Astrocyte of the cerebellum (primary cell): ENCODE data around the gene SMYD3.

Source experiments
- DNase-seq: peaks from one replicate; pipeline ENCODE4 v3.0.0-alpha.2; 2011; ENCODE audit warnings: low read depth
- H3K4me3 ChIP-seq: 2 replicates; pipeline ENCODE4 v1.5.1; 2011; ENCODE audit warnings: mild to moderate bottlenecking, low read depth, low read length, moderate library complexity
- in situ Hi-C: cut with HindIII; loops from 2 replicates; pipeline ENCODE4 v1.10.0; 2017; ENCODE audit warnings: low sequenced_read_pairs
- TF ChIP-seq, protein P1 (sequence below): IDR thresholded peaks from 2 replicates; pipeline ENCODE4 v1.5.1; 2012; ENCODE audit warnings: low read length, low read depth, moderate library complexity, mild to moderate bottlenecking; ENCODE audit errors: missing control alignments

Gene SMYD3

DNA sequence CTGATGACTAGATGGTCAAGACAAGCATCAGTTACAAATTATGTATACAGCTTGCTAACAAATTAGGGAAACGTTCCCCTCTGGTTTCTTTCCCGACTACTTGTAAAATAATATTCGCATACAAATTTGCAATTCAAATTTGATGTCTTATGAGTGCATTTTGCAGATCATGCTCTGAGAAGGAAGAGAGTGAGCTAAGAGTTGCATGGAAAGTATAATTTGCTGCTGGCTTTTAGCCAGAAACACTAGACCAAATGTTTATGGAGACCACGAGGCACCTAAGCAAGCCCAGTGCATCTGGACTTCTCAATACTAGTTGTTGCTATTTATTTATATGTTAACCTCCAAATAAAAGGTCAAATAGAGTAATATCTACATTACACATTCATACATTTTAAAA is 216.0 kb downstream of the SMYD3 start:
- no peak for DNase-seq
- TF ChIP-seq, protein P1, sequence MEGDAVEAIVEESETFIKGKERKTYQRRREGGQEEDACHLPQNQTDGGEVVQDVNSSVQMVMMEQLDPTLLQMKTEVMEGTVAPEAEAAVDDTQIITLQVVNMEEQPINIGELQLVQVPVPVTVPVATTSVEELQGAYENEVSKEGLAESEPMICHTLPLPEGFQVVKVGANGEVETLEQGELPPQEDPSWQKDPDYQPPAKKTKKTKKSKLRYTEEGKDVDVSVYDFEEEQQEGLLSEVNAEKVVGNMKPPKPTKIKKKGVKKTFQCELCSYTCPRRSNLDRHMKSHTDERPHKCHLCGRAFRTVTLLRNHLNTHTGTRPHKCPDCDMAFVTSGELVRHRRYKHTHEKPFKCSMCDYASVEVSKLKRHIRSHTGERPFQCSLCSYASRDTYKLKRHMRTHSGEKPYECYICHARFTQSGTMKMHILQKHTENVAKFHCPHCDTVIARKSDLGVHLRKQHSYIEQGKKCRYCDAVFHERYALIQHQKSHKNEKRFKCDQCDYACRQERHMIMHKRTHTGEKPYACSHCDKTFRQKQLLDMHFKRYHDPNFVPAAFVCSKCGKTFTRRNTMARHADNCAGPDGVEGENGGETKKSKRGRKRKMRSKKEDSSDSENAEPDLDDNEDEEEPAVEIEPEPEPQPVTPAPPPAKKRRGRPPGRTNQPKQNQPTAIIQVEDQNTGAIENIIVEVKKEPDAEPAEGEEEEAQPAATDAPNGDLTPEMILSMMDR, result no peak
- in situ Hi-C loops, result no loop called here

DNA sequence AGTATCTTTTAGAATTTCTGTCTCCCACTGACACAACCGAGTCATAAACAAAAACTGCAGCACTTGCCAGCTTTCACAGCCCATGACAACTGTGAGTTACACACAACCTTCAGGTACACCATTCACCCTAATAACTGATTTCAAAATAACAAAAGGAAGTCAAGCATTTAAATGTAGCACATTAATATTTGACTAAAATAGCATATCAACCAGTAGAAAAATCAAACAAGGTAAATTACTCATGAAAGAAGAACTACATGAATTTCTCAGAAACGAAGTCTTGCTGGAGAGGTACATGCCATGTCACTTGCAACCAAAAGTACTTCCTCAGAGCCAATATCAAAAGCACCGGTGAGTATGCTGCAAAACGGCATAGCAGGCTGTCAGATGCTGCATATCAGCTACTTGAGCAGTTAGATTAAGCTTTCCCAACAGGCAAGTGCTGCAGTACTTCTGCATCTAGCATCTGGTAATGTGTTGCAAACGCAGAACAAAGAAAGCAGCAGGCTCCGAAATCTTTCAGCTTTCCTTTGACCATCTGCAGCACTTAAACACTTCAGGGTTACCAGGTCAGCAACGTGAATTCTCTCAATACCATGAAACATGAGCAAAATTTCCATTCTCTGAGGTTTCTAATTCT is 223.2 kb downstream of the SMYD3 start:
- DNase-seq, result no peak
- no peak overlapping the region for H3K4me3 ChIP-seq
- TF ChIP-seq, protein P1, result no peak
- in situ Hi-C loops, result no loop called here

More for the DNA sequence above, 216.0 kb downstream of the SMYD3 start:
- H3K4me3 ChIP-seq, result no peak overlapping the region

DNA sequence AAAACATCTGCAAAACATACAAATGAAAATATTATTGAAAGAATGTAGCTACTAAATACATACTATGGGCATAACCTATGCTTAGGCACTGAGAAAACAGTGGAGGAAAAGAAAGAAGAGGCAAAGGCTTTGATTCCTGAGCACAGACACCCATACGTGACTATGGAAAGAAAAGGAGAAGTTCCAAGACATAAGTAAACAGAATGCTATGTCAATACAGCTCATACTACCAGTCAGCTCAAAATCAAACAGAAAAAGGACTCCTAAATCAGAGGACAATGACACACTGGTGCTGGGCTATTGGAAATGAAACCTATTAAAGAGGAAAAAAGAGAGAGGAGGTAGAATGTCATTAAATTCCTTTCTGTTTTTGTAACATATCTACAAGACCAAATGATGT is 225.4 kb downstream of the SMYD3 start:
- in situ Hi-C loops, result no loop called here
- no peak overlapping the region for H3K4me3 ChIP-seq
- DNase-seq, result no peak
- TF ChIP-seq, protein P1, result no peak

DNA sequence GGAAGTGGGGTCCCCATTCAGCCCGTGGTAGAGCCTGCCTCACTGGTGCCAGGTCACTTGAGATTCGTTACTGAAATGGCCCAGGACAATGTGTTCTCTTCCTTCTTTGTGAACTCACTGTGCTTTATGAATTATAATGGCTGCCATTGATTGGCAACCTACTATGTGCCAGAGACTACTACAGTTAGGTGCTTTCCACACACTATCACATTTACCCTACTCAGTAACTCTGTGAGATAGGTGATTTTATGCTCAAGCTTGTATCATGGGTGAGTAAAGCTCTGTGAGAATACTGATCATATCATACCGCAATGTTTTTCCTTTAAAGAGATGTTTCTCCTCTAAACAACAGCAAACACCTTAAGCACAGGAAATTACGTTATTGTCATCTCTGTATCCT is 225.9 kb downstream of the SMYD3 start:
- in situ Hi-C loops, result no loop called here

DNA sequence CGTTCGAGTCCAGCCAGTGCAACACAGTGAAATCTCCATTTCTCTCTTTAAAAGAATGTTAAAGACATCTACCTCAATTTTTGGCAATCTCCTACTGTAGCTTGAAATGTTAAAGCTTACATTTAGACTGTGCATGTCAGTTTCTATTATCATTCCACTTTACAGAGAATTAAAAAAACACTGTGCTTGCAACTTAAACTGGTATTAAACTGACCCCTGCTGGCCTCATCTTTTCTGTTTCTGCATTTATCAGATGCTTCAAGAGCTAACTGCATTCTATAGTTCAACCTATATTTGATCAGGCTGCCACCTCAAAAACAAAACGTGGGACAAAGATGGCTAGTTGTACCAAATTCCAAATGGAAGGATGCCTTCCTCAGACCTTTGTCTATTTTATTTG is 226.5 kb downstream of the SMYD3 start:
- TF ChIP-seq, protein P1, result peak; percentile 22
- peak; percentile 35 for DNase-seq
- in situ Hi-C loops, result no loop called here
- no peak overlapping the region for H3K4me3 ChIP-seq

More for the DNA sequence above, 225.9 kb downstream of the SMYD3 start:
- no peak overlapping the region for H3K4me3 ChIP-seq
- TF ChIP-seq, protein P1, result no peak
- DNase-seq, result no peak

DNA sequence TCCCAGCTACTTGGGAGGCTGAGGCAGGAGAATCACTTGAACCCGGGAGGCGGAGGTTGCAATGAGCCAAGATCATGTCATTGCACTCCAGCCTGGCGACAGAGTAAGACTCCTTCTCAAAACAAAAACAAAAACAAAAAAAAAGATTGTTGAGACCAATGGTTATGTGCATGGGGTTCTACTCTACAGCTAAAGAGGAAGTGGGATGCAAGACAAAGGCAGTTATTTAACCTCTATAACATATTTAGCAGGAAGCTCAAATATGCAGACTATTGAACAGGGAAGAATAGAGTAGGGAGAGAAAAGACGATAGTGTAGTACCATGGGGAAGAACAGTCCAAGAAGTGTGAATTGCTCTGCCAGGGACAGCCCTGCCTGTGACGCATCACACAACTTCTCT is 227.7 kb downstream of the SMYD3 start:
- TF ChIP-seq, protein P1, result no peak
- no peak overlapping the region for H3K4me3 ChIP-seq
- in situ Hi-C loops, result no loop called here
- DNase-seq, result no peak
